CD4-positive, CD25-positive, alpha-beta regulatory T cell (primary cell): Measurements from ENCODE around the gene RAPGEF5. TPM values are rescaled to one million over a fixed set of nuclear protein-coding genes. Genes with fewer than 3 reads are reported as not detected.

Experiments
- ATAC-seq, 2 donors: fragments of 150-1000 bp; cut with Tn5 transposase; one replicate each; pipeline ENCODE4 v1.10.0; 2021; ENCODE audit warnings: low read depth in 2 of 2, moderate number of reproducible peaks in 2 of 2, moderate library complexity in 1 of 2
- DNase-seq, 3 donors: peaks; one replicate each; pipeline versions ENCODE4 v3.0.0 to v3.0.0-alpha.2; 2012 to 2022; ENCODE audit warnings: mixed read lengths in 1 of 3
- H3K27ac ChIP-seq: one replicate; pipeline ENCODE4 v1.7.0; 2013; ENCODE audit warnings: mild to moderate bottlenecking, low read length; ENCODE audit not compliant: insufficient read depth, poor library complexity, severe bottlenecking
- H3K27me3 ChIP-seq: one replicate; pipeline ENCODE4 v1.7.0; 2013; ENCODE audit warnings: low read length; ENCODE audit not compliant: control insufficient read depth, insufficient read depth
- H3K36me3 ChIP-seq: one replicate; pipeline ENCODE4 v1.7.0; 2013; ENCODE audit warnings: mild to moderate bottlenecking, low read length, moderate library complexity; ENCODE audit not compliant: control insufficient read depth, insufficient read depth
- H3K4me1 ChIP-seq: 2 replicates; pipeline ENCODE4 v1.7.0; 2013; ENCODE audit warnings: mild to moderate bottlenecking, low read length; ENCODE audit not compliant: insufficient read depth, control insufficient read depth, poor library complexity, severe bottlenecking
- H3K4me3 ChIP-seq: one replicate; pipeline ENCODE4 v1.7.0; 2013; ENCODE audit warnings: low read depth, mild to moderate bottlenecking, low read length, moderate library complexity
- H3K9me3 ChIP-seq, 2 experiments: 1 replicate in 1 of 2; 2 replicates in 1 of 2; pipeline ENCODE4 v1.7.0; 2013; ENCODE audit warnings: low read length in 2 of 2, mild to moderate bottlenecking in 1 of 2, moderate library complexity in 1 of 2; ENCODE audit not compliant: control insufficient read depth in 2 of 2
- H3K27ac Mint-ChIP-seq, 3 donors: one replicate each; pipeline ENCODE4 v1.8.0; 2020 to 2022; ENCODE audit warnings: mild to moderate bottlenecking in 3 of 3, mixed read lengths in 3 of 3, moderate library complexity in 2 of 3
- H3K27me3 Mint-ChIP-seq: one replicate; pipeline ENCODE4 v1.8.0; 2022; ENCODE audit warnings: mild to moderate bottlenecking, mixed read lengths
- H3K36me3 Mint-ChIP-seq: one replicate; pipeline ENCODE4 v1.8.0; 2020; ENCODE audit warnings: mixed read lengths
- H3K4me1 Mint-ChIP-seq, 4 donors: one replicate each; pipeline ENCODE4 v1.8.0; 2020 to 2022; ENCODE audit warnings: mixed read lengths in 4 of 4, mild to moderate bottlenecking in 1 of 4
- H3K4me3 Mint-ChIP-seq, 4 donors: one replicate each; pipeline ENCODE4 v1.8.0; 2020 to 2022; ENCODE audit warnings: mild to moderate bottlenecking in 4 of 4, mixed read lengths in 4 of 4, moderate library complexity in 3 of 4
- H3K9me3 Mint-ChIP-seq, 7 donors: one replicate each; pipeline ENCODE4 v1.8.0; 2020 to 2022; ENCODE audit warnings: mixed read lengths in 7 of 7, mild to moderate bottlenecking in 3 of 7, moderate library complexity in 2 of 7
- polyA plus RNA-seq, 4 donors: library from polyadenylated mRNA; unstranded; fragments of 300-500 nt; fragmentation: Illumina TruSeq; gene quantifications; one replicate each; pipeline ENCODE4 v1.2.3, GENCODE V29; 2021
- total RNA-seq: library from RNA; stranded (reverse); gene quantifications from one replicate; pipeline ENCODE4 v1.2.3, GENCODE V29; 2022

RAPGEF5 gene
- total and polyA plus RNA-seq, 5 donors from 2014 or later: not detected

GRCh38 chr7:22181663-22182062, 175.3 kb downstream of the RAPGEF5 start:
- no peak for ATAC-seq
- Mint-ChIP-seq H3K4me1 (no peaks in the 10 kb centered on the region), H3K9me3 (peaks cover 0 to 1% (median 0%) of the 10 kb centered on the region in 7 donors), H3K36me3 (no peaks in the 10 kb centered on the region), H3K4me3 (no peak overlapping the region), H3K27ac (no peak overlapping the region), H3K27me3 (peaks cover 12% of the 10 kb centered on the region)
- Histone ChIP-seq H3K4me1 (no peaks in the 10 kb centered on the region), H3K4me3 (no peak overlapping the region), H3K9me3 (no peaks in the 10 kb centered on the region), H3K27ac (no peak overlapping the region), H3K36me3 (no peaks in the 10 kb centered on the region), H3K27me3 (peaks cover 3% of the 10 kb centered on the region)
- DNase-seq: no peak

- Histone ChIP-seq H3K36me3 (no peaks in the 10 kb centered on the region), H3K4me1 (no peaks in the 10 kb centered on the region), H3K27me3 (peaks cover 3% of the 10 kb centered on the region), H3K9me3 (no peaks in the 10 kb centered on the region), H3K27ac (no peak overlapping the region), H3K4me3 (no peak overlapping the region)
- no peak overlapping the region for H3K27ac Mint-ChIP-seq
- H3K27me3 Mint-ChIP-seq: peaks cover 5% of the 10 kb centered on the region
- H3K36me3 Mint-ChIP-seq: no peaks in the 10 kb centered on the region
- H3K4me3 Mint-ChIP-seq: no peak overlapping the region
- DNase-seq: no peak
- peaks cover 0 to 1% (median 0%) of the 10 kb centered on the region in 7 donors for H3K9me3 Mint-ChIP-seq
- no peak for ATAC-seq
- H3K4me1 Mint-ChIP-seq: no peaks in the 10 kb centered on the region
Measured at GRCh38 chr7:22179442-22179879, 177.5 kb downstream of the RAPGEF5 start.

- ATAC-seq: no peak
- H3K36me3 Mint-ChIP-seq: no peaks in the 10 kb centered on the region
- H3K4me3 Mint-ChIP-seq: no peak overlapping the region
- DNase-seq: no peak
- Histone ChIP-seq H3K4me3 (no peak overlapping the region), H3K36me3 (no peaks in the 10 kb centered on the region), H3K27me3 (peaks cover 3% of the 10 kb centered on the region), H3K4me1 (no peaks in the 10 kb centered on the region), H3K9me3 (no peaks in the 10 kb centered on the region), H3K27ac (no peak overlapping the region)
- H3K4me1 Mint-ChIP-seq: no peaks in the 10 kb centered on the region
- no peak overlapping the region for H3K27ac Mint-ChIP-seq
- H3K9me3 Mint-ChIP-seq: peaks cover 0 to 2% (median 0%) of the 10 kb centered on the region in 7 donors
- H3K27me3 Mint-ChIP-seq: peaks cover 4% of the 10 kb centered on the region
Measured at GRCh38 chr7:22178735-22179134, 178.2 kb downstream of the RAPGEF5 start.

GRCh38 chr7:22176791-22177412, 180.1 kb downstream of the RAPGEF5 start:
- Histone ChIP-seq H3K9me3 (no peaks in the 10 kb centered on the region), H3K4me3 (no peak overlapping the region), H3K36me3 (no peaks in the 10 kb centered on the region), H3K27ac (no peak overlapping the region), H3K27me3 (no peaks in the 10 kb centered on the region), H3K4me1 (no peaks in the 10 kb centered on the region)
- peaks cover 0 to 2% (median 0%) of the 10 kb centered on the region in 7 donors for H3K9me3 Mint-ChIP-seq
- H3K27ac Mint-ChIP-seq: no peak overlapping the region
- peaks cover 4% of the 10 kb centered on the region for H3K27me3 Mint-ChIP-seq
- no peaks in the 10 kb centered on the region for H3K4me1 Mint-ChIP-seq
- ATAC-seq (no peak), DNase-seq (no peak)
- H3K4me3 Mint-ChIP-seq: no peak overlapping the region
- H3K36me3 Mint-ChIP-seq: no peaks in the 10 kb centered on the region

- Histone ChIP-seq H3K4me3 (no peak overlapping the region), H3K27ac (no peak overlapping the region), H3K9me3 (no peaks in the 10 kb centered on the region), H3K36me3 (no peaks in the 10 kb centered on the region), H3K27me3 (no peaks in the 10 kb centered on the region), H3K4me1 (no peaks in the 10 kb centered on the region)
- DNase-seq: no peak
- H3K9me3 Mint-ChIP-seq: peaks cover 0 to 2% (median 0%) of the 10 kb centered on the region in 7 donors
- H3K27ac Mint-ChIP-seq: no peak overlapping the region
- no peaks in the 10 kb centered on the region for H3K4me1 Mint-ChIP-seq
- H3K4me3 Mint-ChIP-seq: no peak overlapping the region
- no peaks in the 10 kb centered on the region for H3K36me3 Mint-ChIP-seq
- H3K27me3 Mint-ChIP-seq: peaks cover 3% of the 10 kb centered on the region
- no peak for ATAC-seq
Measured at GRCh38 chr7:22174574-22174953, 182.4 kb downstream of the RAPGEF5 start.

- H3K27me3 ChIP-seq: no peaks in the 10 kb centered on the region
- H3K36me3 Mint-ChIP-seq: no peaks in the 10 kb centered on the region
- H3K4me1 ChIP-seq: no peaks in the 10 kb centered on the region
- H3K9me3 ChIP-seq: no peaks in the 10 kb centered on the region
- no peaks in the 10 kb centered on the region for H3K27me3 Mint-ChIP-seq
- H3K4me3 Mint-ChIP-seq: no peak overlapping the region
- ATAC-seq (peak; percentile 53 to 60), DNase-seq (peak in 1 of 3 donors; percentile 80)
- peaks cover 0 to 2% (median 0%) of the 10 kb centered on the region in 7 donors for H3K9me3 Mint-ChIP-seq
- no peak overlapping the region for H3K4me3 ChIP-seq
- H3K27ac Mint-ChIP-seq: no peak overlapping the region
- H3K27ac ChIP-seq: no peak overlapping the region
- H3K36me3 ChIP-seq: no peaks in the 10 kb centered on the region
- H3K4me1 Mint-ChIP-seq: no peaks in the 10 kb centered on the region
Measured at GRCh38 chr7:22173685-22174573, 183.0 kb downstream of the RAPGEF5 start.

GRCh38 chr7:22168129-22168634, 188.8 kb downstream of the RAPGEF5 start:
- Mint-ChIP-seq H3K9me3 (no peaks in the 10 kb centered on the region), H3K36me3 (no peaks in the 10 kb centered on the region), H3K27ac (no peak overlapping the region), H3K27me3 (no peaks in the 10 kb centered on the region), H3K4me3 (no peak overlapping the region), H3K4me1 (no peaks in the 10 kb centered on the region)
- H3K27me3 ChIP-seq: peaks cover 3% of the 10 kb centered on the region
- H3K4me1 ChIP-seq: no peaks in the 10 kb centered on the region
- DNase-seq (no peak), ATAC-seq (no peak)
- H3K4me3 ChIP-seq: no peak overlapping the region
- no peak overlapping the region for H3K27ac ChIP-seq
- no peaks in the 10 kb centered on the region for H3K9me3 ChIP-seq
- no peaks in the 10 kb centered on the region for H3K36me3 ChIP-seq
